HK-2 (cell line): Measurements from ENCODE around the gene VASH2.
A peak's percentile ranks its signal among the peaks of the same experiment; 100 is the strongest.
"Not testable (repeated sequence)": the region's sequence is repeated elsewhere in the genome, so short reads cannot be mapped to it uniquely, and the experiment has no call there.

Experiments used
- DNase-seq: peaks from one replicate; pipeline ENCODE4 v3.0.0-alpha.2; 2018; ENCODE audit not compliant: unreplicated experiment

VASH2 gene

GRCh38 chr1:212957546-212957945 is 7.2 kb downstream of the VASH2 start:
- no peak for DNase-seq

DNA sequence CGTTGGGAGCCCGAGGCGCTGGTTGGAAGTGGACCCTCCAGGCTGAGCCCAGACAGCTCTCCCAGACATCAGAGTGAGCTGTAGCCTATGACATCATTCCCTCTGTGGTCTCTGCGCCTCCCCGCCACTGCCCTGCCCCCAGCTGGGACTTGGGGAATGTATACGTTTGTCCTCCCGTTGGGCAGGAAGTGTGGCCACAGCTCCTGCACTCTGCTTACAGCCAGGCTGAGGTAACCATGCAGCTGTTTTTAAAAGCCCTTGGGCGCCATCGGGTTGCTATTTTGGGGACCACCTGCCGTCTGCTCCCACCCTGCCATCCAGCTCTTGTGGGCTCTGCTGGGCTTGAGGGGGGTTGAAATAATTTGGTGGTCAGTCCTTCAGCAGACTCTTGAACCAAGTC is 7.8 kb downstream of the VASH2 start:
- no peak for DNase-seq

DNA sequence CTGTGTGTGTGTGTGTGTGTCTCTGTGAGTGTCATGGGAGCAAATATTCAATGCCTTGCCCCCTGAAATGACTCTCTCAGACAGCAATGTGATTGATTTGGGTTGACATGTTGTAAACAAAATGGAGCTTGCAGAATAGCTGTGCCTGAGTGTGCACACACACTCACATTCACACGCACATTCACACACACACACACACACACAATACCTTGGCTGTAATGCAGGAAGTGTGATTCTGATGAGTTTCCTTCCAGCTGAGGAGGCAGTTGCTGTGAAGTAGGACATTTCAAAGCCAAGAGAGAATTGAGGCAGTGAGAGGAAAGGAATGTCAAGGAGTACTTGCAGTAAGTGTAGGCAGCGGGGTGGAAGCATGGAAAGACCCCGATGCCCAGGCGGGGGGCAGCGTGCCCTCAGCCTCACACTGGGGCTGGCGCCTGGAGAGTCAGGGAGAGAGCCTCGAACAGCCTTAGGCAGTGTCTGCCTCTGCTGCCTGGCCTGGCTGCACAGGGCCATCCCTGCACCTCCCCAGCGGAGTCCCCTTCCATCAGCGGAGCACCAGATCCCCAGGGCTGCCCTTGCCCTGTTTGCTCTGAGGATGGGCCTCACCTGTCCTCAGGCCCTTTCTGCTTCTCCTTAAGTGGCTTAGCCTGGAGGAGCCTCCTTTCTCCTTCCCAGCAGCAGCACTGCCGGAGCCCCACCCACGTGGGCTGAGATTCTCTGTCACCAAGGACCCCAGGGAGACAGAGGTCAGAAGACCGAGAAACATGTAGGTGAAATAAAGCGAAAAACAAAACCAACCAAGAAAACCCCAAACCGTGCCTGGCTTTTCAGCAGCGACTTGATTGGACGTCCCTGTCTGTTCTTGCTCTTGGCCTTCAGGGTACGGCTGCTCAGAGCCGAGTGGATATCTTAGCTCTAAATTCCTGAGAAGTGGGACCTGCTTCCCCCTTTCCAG is 9.2 kb downstream of the VASH2 start:
- DNase-seq = no peak

DNA sequence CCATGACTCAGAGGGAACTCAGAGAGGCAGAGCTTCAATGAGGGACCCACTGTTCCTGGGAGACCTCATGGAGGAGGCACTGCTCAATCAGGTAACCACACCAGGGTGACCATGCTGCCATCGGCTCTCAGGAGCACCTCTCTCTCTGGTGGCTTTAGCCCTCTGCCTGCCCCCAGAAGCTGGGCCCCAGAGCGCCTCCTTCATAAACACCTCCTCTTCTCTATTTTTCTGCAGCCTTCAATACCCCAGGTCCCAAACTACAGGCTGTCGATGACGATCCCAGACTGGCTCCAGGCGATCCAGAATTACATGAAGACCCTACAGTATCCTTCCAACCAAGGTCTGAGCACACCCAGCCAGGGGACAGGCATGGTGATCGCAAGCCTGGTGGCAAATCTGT is 10.6 kb downstream of the VASH2 start:
- no peak for DNase-seq

DNA sequence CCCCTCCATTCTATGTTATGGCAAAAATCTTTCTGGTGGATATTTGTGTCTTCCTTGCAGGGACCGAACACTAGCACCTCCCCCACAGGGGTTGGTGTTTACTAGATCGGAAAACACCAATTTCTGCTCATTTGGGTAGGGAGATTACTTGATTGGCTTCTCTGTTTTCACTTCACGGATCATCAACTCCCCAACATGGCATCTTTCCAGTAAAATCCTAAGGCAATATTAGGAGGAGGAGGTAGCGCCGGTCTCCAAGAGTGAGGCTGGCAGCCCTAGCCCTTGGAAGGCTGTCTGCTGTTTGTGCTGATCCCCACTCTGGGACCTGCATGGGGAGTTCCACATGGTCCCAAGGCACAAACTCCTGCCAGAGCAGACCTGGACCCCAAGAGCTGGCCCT is 12.2 kb downstream of the VASH2 start:
- DNase-seq = no peak

DNA sequence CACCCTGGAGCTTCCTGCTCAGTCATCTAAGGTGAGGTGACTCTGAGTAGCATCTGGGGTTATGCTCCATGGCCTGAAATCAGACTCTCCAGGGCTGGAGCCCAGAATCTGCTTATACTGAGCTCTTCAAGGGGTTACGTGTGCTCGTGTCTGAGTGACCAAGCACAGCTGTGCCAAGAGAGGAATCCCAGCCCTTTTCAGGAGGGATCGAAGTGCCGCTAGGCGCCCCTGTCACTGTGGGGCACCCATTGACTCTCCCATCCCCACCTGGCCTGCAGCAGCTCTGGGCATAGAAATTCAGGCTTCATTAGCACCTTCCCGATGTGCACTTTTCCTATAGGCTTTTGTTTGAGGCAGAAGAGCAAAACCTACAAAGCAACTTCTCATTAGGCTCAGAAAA is 13.8 kb downstream of the VASH2 start:
- no peak for DNase-seq

GRCh38 chr1:212964993-212965392 is 14.7 kb downstream of the VASH2 start:
- DNase-seq = not testable (repeated sequence)

DNA sequence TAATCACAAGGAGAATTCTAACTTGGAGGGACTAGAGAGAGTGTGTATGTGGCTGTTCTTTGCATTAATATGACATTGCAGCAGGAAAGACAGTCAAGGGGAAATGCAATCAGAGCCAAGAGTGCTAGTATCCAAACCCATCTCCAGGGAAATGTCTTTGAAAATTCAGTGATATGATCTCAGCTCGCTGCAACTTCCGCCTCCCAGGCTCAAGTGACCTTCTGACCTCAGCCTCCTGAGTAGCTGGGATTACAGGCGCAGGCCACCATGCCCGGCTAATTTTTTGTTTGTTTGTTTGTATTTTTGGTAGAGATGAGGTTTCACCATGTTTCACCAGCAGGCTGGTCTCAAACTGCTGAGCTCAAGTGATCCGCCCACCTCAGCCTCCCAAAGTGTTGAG is 16.3 kb downstream of the VASH2 start:
- no peak for DNase-seq

DNA sequence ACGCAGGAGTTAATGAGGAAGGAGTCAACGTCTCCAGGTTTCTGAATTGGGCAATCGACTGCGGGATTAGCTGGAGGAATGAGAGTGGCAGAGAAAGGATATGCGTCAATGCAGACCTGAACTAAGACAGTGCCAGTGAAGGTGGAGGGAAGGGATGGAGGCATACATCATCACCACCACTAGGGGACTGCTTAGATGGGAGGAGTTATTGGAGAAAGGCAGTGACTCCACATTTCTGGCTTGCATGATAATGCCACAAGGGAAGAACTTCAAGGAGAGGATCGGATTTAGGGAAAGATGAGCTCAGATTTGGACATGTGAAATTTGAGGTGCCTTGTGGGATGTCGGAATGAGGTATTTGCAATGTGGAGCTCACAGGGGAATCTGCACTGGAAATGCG is 17.5 kb downstream of the VASH2 start:
- no peak for DNase-seq

GRCh38 chr1:212968368-212968863 is 18.1 kb downstream of the VASH2 start:
- no peak for DNase-seq

GRCh38 chr1:212970085-212970484 is 19.7 kb downstream of the VASH2 start:
- peak; percentile 33 for DNase-seq

- no peak for DNase-seq
Observed at GRCh38 chr1:212971312-212971711, 21.0 kb downstream of the VASH2 start.

- DNase-seq = no peak
Observed at GRCh38 chr1:212973426-212973825, 23.1 kb downstream of the VASH2 start.

GRCh38 chr1:212973899-212974298 is 23.6 kb downstream of the VASH2 start:
- DNase-seq = no peak

- no peak for DNase-seq
Observed at GRCh38 chr1:212974711-212975110, 24.4 kb downstream of the VASH2 start.

- no peak for DNase-seq
Observed at GRCh38 chr1:212975111-212975918, 25.0 kb downstream of the VASH2 start.

- no peak for DNase-seq
Observed at GRCh38 chr1:212976586-212976985, 26.2 kb downstream of the VASH2 start.

DNA sequence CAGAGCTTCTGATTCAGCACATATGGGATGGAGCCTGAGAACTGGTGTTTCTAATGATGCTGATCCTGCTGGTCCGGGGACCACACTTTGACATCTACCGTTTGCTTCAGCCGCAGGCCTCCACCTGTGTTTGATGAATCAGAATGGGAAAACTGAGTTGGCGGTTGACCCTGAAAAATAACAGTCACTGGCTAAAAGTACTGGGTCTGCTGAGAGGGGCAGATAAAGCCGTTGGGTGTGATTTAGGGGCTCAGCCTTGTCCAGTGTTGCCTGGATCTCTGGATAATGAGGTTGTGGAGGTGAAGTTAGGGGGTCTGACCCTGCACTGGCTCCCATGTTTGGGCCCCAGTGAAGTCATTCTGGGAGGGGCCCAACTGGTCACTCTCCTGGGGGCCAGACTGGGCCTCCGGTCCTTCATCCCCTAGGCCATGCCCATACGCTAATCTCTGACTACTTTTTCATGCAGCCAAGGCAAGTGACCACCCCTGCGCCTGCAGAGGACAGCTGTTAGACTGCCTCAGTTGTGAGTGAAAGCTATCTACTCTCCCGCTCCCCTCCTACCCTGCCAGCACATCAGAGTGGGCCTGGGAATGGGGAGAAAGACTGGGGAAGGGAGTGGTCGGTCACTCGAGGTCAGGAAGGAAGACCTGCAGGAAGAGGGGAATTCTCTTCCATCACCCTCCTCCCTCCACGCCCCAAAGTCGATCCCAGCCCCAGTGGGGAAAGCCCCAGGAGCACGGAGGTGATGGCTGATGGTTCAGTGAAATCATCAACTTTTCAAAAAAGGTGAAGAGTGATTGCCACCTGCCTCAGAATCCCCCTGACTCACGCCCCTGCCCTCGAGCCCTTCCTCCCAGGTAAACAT is 27.7 kb downstream of the VASH2 start:
- DNase-seq = no peak

DNA sequence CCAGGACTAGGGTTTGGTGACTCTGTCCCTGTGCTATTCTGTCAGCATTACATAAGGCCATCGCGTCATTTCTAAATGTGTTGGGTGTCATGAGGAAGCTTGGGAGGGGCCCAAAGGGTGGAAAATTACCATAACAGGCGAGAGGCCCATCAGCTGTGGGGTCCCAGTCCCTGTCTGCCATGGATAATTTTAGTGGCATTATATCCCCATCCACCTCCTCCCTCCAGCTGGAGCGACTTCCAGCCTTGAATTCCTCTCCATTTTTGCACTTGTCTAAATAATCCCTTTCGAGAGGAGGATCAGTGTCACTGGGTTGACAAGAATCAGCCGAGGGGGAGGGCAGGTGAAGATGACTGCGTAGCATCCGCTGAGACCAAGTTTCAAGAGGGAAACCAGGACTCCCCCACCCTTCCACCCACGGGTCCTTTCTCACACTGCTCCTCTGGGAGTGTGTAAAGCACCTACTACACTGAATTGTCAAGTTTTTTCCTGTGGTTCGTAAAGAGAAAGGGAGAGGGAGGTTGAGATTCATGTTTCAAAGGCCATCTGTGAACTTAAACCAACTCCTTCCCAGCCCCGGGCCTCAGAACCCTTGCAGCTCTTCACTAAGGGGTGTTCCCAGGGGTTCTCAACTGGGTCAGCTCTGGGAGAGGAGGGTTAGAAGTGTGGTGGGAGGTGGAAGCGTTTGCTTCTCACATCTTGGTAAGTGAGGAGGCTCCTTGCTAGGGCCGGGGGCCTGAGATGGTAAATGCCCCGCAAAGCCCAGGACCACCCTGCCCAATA is 29.2 kb downstream of the VASH2 start:
- no peak for DNase-seq

GRCh38 chr1:212980123-212980785 is 29.9 kb downstream of the VASH2 start:
- no peak for DNase-seq
